Measurements from ENCODE around the gene GLO1. TPM values are rescaled to one million over a fixed set of nuclear protein-coding genes. Genes with fewer than 3 reads are reported as not detected.

GLO1 gene
- total and polyA plus RNA-seq, 2 experiments from 2014 or later = 273 TPM

- H3K4me3 Mint-ChIP-seq = no peak overlapping the region
- H3F3A ChIP-seq (replicated peaks; ENCODE audit: low read depth) = no peaks in the 10 kb centered on the region
Measured at GRCh38 chr6:38649744-38650143, 53.2 kb downstream of the GLO1 start.

GRCh38 chr6:38648629-38649028 is 54.3 kb downstream of the GLO1 start:
- peaks cover 5% of the 10 kb centered on the region; the same call in 2 of the 3 replicates for H3K4me1 Mint-ChIP-seq
- Histone ChIP-seq H4K20me1 (replicated peaks; ENCODE audit: insufficient read depth) (no peaks in the 10 kb centered on the region), H3K4me2 (no peak overlapping the region), H3K27ac (ENCODE audit: low read depth) (no peak overlapping the region), H3K27me3 (ENCODE audit: insufficient read depth) (no peaks in the 10 kb centered on the region), H3K36me3 (ENCODE audit: insufficient read depth) (no peaks in the 10 kb centered on the region), H3K9me2 (ENCODE audit: insufficient read depth) (no peaks in the 10 kb centered on the region), H3F3A (replicated peaks; ENCODE audit: low read depth) (no peaks in the 10 kb centered on the region), H3K4me3 (no peak overlapping the region), H2AFZ (no peak overlapping the region), H3K79me2 (replicated peaks; ENCODE audit: insufficient read depth) (no peaks in the 10 kb centered on the region), H3K4me1 (ENCODE audit: insufficient read depth) (no peaks in the 10 kb centered on the region; the same call in 1 of the 2 replicates)
- TF ChIP-seq ZNF462 (CRISPR knock-in tag; IDR thresholded peaks at IDR 0.05) = no peak
- no peak for TF ChIP-seq JUNB (IDR thresholded peaks at IDR 0.05; ENCODE audit: unreplicated experiment)
- no peak for TF ChIP-seq ETS1 (IDR thresholded peaks at IDR 0.05)
- TF ChIP-seq NANOG (IDR thresholded peaks at IDR 0.05; ENCODE audit: borderline replicate concordance) = no peak
- TF ChIP-seq STAT1 (IDR thresholded peaks at IDR 0.05; ENCODE audit: unreplicated experiment) = no peak
- ATAC-seq (no peak), DNase-seq (ENCODE audit: low spot score) (no peak)
- H3K27ac Mint-ChIP-seq = no peak overlapping the region
- H3K27me3 Mint-ChIP-seq (ENCODE audit: insufficient read depth, low read depth, poor library complexity) = no peaks in the 10 kb centered on the region
- H3K4me3 Mint-ChIP-seq = no peak overlapping the region
- H3K36me3 Mint-ChIP-seq (ENCODE audit: low read depth) = 0 out of 3 replicates have a peak, but pooled peaks cover 4% of the 10 kb centered on the region
- no peaks in the 10 kb centered on the region for H3K9me3 Mint-ChIP-seq

More at GRCh38 chr6:38649744-38650143, 53.2 kb downstream of the GLO1 start:
- Mint-ChIP-seq H3K4me1 (peaks cover 5% of the 10 kb centered on the region; the same call in 2 of the 3 replicates), H3K9me3 (no peaks in the 10 kb centered on the region), H3K27me3 (ENCODE audit: insufficient read depth, low read depth, poor library complexity) (no peaks in the 10 kb centered on the region), H3K27ac (no peak overlapping the region), H3K36me3 (ENCODE audit: low read depth) (0 out of 3 replicates have a peak, but pooled peaks cover 4% of the 10 kb centered on the region)
- no peaks in the 10 kb centered on the region; the same call in 1 of the 2 replicates for H3K4me1 ChIP-seq (ENCODE audit: insufficient read depth)
- H4K20me1 ChIP-seq (replicated peaks; ENCODE audit: insufficient read depth) = no peaks in the 10 kb centered on the region
- H3K4me3 ChIP-seq = no peak overlapping the region
- DNase-seq (ENCODE audit: low spot score) = no peak
- H3K79me2 ChIP-seq (replicated peaks; ENCODE audit: insufficient read depth) = no peaks in the 10 kb centered on the region
- no peak for TF ChIP-seq ETS1 (IDR thresholded peaks at IDR 0.05)
- ATAC-seq = no peak
- H2AFZ ChIP-seq = no peak overlapping the region
- no peaks in the 10 kb centered on the region for H3K9me2 ChIP-seq (ENCODE audit: insufficient read depth)
- H3K27ac ChIP-seq (ENCODE audit: low read depth) = no peak overlapping the region
- no peaks in the 10 kb centered on the region for H3K36me3 ChIP-seq (ENCODE audit: insufficient read depth)
- no peaks in the 10 kb centered on the region for H3K27me3 ChIP-seq (ENCODE audit: insufficient read depth)
- no peak overlapping the region for H3K4me2 ChIP-seq

All from GM23338 (cell line).